ENCODE measurements around the gene RASA1. TPM values are rescaled to one million over a fixed set of nuclear protein-coding genes. Genes with fewer than 3 reads are reported as not detected.

Gene RASA1
- total RNA-seq, 1 donor from 2014 or later: 36.6 TPM

DNA sequence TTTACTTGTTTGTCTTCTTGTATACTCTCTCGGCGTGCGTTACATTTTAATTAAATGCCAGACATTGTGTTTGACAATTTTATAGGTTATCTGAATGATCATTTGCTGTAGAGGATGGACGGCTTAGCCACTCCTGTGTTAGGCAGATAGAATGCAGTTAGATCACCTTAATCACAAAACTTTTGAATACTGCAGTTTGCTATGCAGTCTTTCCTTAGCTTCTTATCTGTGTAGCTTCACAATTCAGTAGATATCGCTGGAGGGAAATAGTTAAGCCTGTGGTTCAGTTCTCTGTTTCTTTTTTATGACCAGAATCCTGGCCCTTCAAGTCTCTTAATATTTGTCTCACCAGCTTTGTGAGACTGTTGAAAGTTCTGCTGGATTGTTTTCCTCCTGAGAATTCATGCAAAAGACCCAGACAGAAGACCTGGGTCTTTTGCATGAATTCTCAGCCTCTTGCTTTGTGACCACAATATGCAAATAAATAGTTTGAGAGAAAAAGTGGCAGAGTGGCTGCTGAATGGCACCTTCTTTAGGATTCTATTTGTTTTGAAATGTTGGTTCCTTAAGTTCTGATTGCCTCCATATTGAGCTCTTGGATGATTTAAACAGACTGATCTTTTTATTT lies 40.2 kb downstream of the RASA1 start:
- peaks cover 27% of the 10 kb centered on the region for H3K36me3 Mint-ChIP-seq
- no peak for DNase-seq (ENCODE audit: low spot score in 2 of 2, unreplicated experiment in 2 of 2)
- H3K4me3 Mint-ChIP-seq: no peak overlapping the region
- H3K4me1 Mint-ChIP-seq: peaks cover 8% of the 10 kb centered on the region
- TF ChIP-seq, protein P1, sequence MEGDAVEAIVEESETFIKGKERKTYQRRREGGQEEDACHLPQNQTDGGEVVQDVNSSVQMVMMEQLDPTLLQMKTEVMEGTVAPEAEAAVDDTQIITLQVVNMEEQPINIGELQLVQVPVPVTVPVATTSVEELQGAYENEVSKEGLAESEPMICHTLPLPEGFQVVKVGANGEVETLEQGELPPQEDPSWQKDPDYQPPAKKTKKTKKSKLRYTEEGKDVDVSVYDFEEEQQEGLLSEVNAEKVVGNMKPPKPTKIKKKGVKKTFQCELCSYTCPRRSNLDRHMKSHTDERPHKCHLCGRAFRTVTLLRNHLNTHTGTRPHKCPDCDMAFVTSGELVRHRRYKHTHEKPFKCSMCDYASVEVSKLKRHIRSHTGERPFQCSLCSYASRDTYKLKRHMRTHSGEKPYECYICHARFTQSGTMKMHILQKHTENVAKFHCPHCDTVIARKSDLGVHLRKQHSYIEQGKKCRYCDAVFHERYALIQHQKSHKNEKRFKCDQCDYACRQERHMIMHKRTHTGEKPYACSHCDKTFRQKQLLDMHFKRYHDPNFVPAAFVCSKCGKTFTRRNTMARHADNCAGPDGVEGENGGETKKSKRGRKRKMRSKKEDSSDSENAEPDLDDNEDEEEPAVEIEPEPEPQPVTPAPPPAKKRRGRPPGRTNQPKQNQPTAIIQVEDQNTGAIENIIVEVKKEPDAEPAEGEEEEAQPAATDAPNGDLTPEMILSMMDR (IDR thresholded peaks at IDR 0.05; ENCODE audit: unreplicated experiment): no peak
- H3K27ac Mint-ChIP-seq: peak overlapping the region; percentile 35
- H3K9me3 Mint-ChIP-seq: peaks cover 15% of the 10 kb centered on the region
- no peaks in the 10 kb centered on the region for H3K27me3 Mint-ChIP-seq (ENCODE audit: low read depth)

DNA sequence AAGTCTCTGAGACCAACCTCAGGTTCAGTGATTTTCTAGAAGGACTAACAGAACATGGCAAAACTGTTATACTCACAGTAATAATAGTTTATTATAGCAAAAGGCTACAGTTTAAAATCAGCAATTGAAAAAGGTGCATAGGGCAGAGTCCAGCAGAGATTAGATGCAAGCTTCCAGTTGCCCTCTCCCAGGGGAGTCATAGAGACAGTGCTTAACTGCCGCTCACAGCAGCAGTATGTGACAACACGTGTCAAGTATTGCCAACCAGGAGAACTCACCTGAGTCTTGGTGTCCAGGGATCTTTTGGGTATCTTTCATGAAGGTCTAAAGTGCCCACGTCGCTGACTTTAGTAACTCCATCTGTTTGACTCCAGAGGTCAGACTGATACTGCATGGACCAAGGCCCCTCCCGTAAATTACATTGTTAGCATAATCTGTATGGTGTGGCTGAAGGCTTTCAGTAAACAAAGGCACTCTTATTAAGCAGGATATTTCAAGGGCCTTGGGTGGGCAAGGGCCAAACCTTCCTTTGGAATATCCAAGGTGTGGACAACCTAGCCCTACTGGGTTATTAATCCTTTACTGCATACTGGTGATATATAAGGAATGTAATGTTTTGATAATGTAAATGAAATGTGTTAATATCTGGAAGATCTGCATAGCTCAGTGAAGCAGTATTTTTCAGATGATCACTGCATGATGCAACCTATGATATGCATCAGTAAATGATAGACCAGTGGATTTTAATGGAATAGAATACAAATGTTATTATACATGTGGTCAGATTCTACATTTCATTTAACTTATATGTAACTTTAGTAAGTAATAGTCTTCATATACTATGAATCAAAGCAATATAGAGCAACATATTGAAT lies 44.0 kb downstream of the RASA1 start:
- Mint-ChIP-seq H3K4me1 (peaks cover 12% of the 10 kb centered on the region), H3K27ac (no peak overlapping the region), H3K4me3 (no peak overlapping the region), H3K27me3 (ENCODE audit: low read depth) (no peaks in the 10 kb centered on the region), H3K9me3 (peaks cover under 1% of the 10 kb centered on the region), H3K36me3 (peaks cover 6% of the 10 kb centered on the region)
- no peak for DNase-seq (ENCODE audit: low spot score in 2 of 2, unreplicated experiment in 2 of 2)
- TF ChIP-seq, protein P1 (IDR thresholded peaks at IDR 0.05; ENCODE audit: unreplicated experiment): no peak

GRCh38 chr5:87313216-87313615 lies 45.5 kb downstream of the RASA1 start:
- no peaks in the 10 kb centered on the region for H3K27me3 Mint-ChIP-seq (ENCODE audit: low read depth)
- no peak overlapping the region for H3K27ac Mint-ChIP-seq
- H3K4me3 Mint-ChIP-seq: no peak overlapping the region
- DNase-seq (ENCODE audit: low spot score in 2 of 2, unreplicated experiment in 2 of 2): no peak
- peaks cover 6% of the 10 kb centered on the region for H3K4me1 Mint-ChIP-seq
- H3K9me3 Mint-ChIP-seq: peaks cover 4% of the 10 kb centered on the region
- TF ChIP-seq, protein P1 (IDR thresholded peaks at IDR 0.05; ENCODE audit: unreplicated experiment): no peak
- peaks cover 7% of the 10 kb centered on the region for H3K36me3 Mint-ChIP-seq

DNA sequence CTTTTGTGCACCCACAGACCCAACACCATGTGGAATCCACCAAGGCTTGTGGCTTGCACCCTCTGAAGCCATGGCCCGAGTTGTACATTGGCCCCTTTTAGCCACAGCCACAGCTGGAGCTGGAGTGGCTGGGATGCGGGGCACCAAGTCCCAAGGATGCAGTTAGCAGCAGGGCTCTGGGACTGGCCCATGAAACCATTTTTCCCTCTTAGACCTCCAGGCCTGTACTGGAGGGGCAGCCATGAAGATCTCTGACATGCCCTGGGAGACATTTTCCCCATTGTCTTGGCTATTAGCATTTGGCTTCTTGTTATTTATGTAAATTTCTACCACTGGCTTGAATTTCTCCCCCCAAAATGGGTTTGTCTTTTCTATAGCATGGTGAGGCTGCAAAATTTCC lies 51.8 kb downstream of the RASA1 start:
- no peak for DNase-seq (ENCODE audit: low spot score in 2 of 2, unreplicated experiment in 2 of 2)
- peaks cover 24% of the 10 kb centered on the region for H3K9me3 Mint-ChIP-seq
- H3K27me3 Mint-ChIP-seq (ENCODE audit: low read depth): no peaks in the 10 kb centered on the region
- no peaks in the 10 kb centered on the region for H3K4me1 Mint-ChIP-seq
- no peak overlapping the region for H3K27ac Mint-ChIP-seq
- peaks cover 29% of the 10 kb centered on the region for H3K36me3 Mint-ChIP-seq
- TF ChIP-seq, protein P1 (IDR thresholded peaks at IDR 0.05; ENCODE audit: unreplicated experiment): no peak
- no peak overlapping the region for H3K4me3 Mint-ChIP-seq

DNA sequence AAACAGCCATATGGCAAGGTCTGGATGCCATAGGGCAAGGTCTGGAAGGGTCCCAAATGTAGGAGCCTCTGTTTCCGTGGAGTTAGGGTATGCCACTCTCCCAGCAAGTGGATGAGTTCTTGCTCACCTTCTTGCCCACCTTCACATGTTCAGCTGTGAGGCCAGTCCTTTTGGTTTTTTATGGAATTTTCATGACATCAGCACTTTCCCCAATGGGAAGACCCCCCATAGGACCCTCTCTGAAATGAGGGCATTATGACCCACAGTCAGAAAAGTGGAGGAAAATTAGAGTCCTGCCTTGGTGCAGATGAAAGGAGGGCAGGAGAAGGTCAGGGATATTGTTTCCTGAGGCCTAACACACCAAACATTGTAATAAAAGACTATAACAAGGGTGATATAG lies 53.9 kb downstream of the RASA1 start:
- Mint-ChIP-seq H3K4me3 (no peak overlapping the region), H3K36me3 (peaks cover 29% of the 10 kb centered on the region), H3K4me1 (no peaks in the 10 kb centered on the region), H3K27me3 (ENCODE audit: low read depth) (no peaks in the 10 kb centered on the region), H3K27ac (no peak overlapping the region), H3K9me3 (peaks cover 24% of the 10 kb centered on the region)
- TF ChIP-seq, protein P1 (IDR thresholded peaks at IDR 0.05; ENCODE audit: unreplicated experiment): no peak
- no peak for DNase-seq (ENCODE audit: low spot score in 2 of 2, unreplicated experiment in 2 of 2)
